Common myeloid progenitor, CD34-positive (primary cell): Measurements from ENCODE around the gene PPP1R14D.

ENCODE experiments used
- CTCF ChIA-PET: fragments of 350-600 bp; sonication (Branson Sonifier 250); formaldehyde crosslinking; loops from one replicate; lab custom pipeline; 2021; ENCODE audit warnings: antibody characterized with exemption; lab: Charles Lee
- POLR2A ChIA-PET: fragments of 350-600 bp; sonication (Branson Sonifier 250); formaldehyde crosslinking; loops from one replicate; lab custom pipeline; 2021; ENCODE audit warnings: antibody characterized with exemption; lab: Charles Lee
- DNase-seq, 3 donors: peaks; one replicate each; pipeline versions ENCODE4 v3.0.0 to v3.0.0-alpha.2; 2013
- H3K27ac ChIP-seq, 2 experiments: 1 replicate in 1 of 2; 2 replicates in 1 of 2; pipeline ENCODE4 v1.7.0; 2013; ENCODE audit warnings: inconsistent platforms in 2 of 2, low read length in 2 of 2, mild to moderate bottlenecking in 2 of 2, low read depth in 1 of 2, moderate library complexity in 1 of 2; ENCODE audit not compliant: severe bottlenecking in 2 of 2, insufficient read depth in 1 of 2, poor library complexity in 1 of 2
- H3K27me3 ChIP-seq, 5 experiments: replicated peaks in 2 of 5; 1 replicate in 3 of 5; 2 replicates in 2 of 5; pipeline versions ENCODE4 v1.6.1 to v1.7.0; 2013; ENCODE audit warnings: low read length in 4 of 5, mild to moderate bottlenecking in 2 of 5, moderate library complexity in 2 of 5, inconsistent platforms in 1 of 5; ENCODE audit not compliant: insufficient read depth in 5 of 5, control insufficient read depth in 4 of 5
- H3K36me3 ChIP-seq, 4 experiments: 1 replicate in 2 of 4; 2 replicates in 2 of 4; pipeline versions ENCODE4 v1.6.1 to v1.7.0; 2013; ENCODE audit warnings: low read length in 3 of 4, control low read depth in 1 of 4, mild to moderate bottlenecking in 1 of 4; ENCODE audit not compliant: control insufficient read depth in 4 of 4, insufficient read depth in 4 of 4
- H3K4me1 ChIP-seq, 4 experiments: 1 replicate in 3 of 4; 2 replicates in 1 of 4; pipeline versions ENCODE4 v1.6.1 to v1.7.1; 2013; ENCODE audit warnings: low read length in 3 of 4, mild to moderate bottlenecking in 3 of 4, control low read depth in 1 of 4, inconsistent platforms in 1 of 4, moderate library complexity in 1 of 4; ENCODE audit not compliant: control insufficient read depth in 4 of 4, insufficient read depth in 4 of 4; ENCODE audit errors: control extremely low read depth in 1 of 4
- H3K4me3 ChIP-seq, 7 experiments: 1 replicate in 4 of 7; 2 replicates in 3 of 7; pipeline versions ENCODE4 v1.5.1 to v1.7.0; 2013; ENCODE audit warnings: mild to moderate bottlenecking in 7 of 7, low read length in 6 of 7, moderate library complexity in 6 of 7, inconsistent platforms in 2 of 7, low read depth in 2 of 7, control low read depth in 1 of 7; ENCODE audit not compliant: insufficient read depth in 4 of 7, control insufficient read depth in 1 of 7; ENCODE audit errors: extremely low read depth in 1 of 7
- H3K9me3 ChIP-seq, 5 experiments: 1 replicate in 4 of 5; 2 replicates in 1 of 5; pipeline versions ENCODE4 v1.6.1 to v1.7.1; 2013; ENCODE audit warnings: low read length in 4 of 5, mild to moderate bottlenecking in 2 of 5, inconsistent platforms in 1 of 5, low read depth in 1 of 5, moderate library complexity in 1 of 5; ENCODE audit not compliant: control insufficient read depth in 4 of 5, insufficient read depth in 2 of 5; ENCODE audit errors: control extremely low read depth in 1 of 5
- WGBS: methylation state at CpG from one replicate; pipeline ENCODE4 v1.1.5; 2013; ENCODE audit not compliant: insufficient coverage; 5-methylcytosine and 5-hydroxymethylcytosine counted together

The PPP1R14D gene

DNA sequence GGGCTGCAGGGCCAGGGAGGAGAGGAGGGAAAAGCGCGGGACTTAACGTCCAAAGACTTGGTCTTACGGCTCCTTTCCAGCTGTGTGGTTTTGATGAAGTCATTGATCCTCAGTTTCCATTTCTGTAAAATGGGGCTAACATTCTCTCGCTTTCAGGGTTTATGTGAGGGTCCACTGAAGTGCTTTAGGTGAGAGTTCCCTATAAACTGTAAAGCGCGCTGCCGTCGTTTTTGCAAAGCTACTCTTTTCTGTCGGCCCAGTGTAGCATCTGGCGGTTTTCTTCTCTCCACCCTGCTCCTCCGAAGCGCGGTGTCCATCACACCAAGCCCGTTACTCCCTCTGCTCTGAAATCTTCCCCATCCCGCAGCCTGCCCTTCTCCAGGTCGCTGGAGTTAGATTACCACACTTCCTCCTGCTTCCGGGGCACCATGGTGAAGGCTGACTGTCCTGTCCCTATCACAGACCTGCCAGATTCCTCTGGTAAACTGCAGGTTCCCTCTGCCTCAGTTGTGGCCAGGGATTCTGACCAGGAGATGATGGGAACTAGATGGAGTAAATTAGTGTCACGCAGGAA, 20.5 kb downstream of the PPP1R14D start:
- H3K27ac ChIP-seq = peak overlapping the region in 1 of 2 experiments; percentile 55
- H3K9me3 ChIP-seq = no peaks in the 10 kb centered on the region
- peaks cover 3 to 34% (median 22%) of the 10 kb centered on the region in 4 experiments for H3K36me3 ChIP-seq
- POLR2A ChIA-PET = interaction anchor here (1.5 kb wide), 1 partner anchor 11 kb away, joined by 3 read pairs; no protein-coding TSS in a partner anchor
- H3K4me1 ChIP-seq = peaks cover 5 to 29% (median 18%) of the 10 kb centered on the region in 4 experiments
- no peaks in the 10 kb centered on the region for H3K27me3 ChIP-seq
- WGBS = 7% methylated on average over 19 of the region's 19 CpGs
- peak in 1 of 3 donors; percentile 12 for DNase-seq
- CTCF ChIA-PET = interaction anchor here (0.6 to 0.8 kb wide), 2 partner anchors 23 to 27 kb away, joined by 3 read pairs; no protein-coding TSS in a partner anchor
- H3K4me3 ChIP-seq = peak overlapping the region; percentile 89 to 99 (median 96)

DNA sequence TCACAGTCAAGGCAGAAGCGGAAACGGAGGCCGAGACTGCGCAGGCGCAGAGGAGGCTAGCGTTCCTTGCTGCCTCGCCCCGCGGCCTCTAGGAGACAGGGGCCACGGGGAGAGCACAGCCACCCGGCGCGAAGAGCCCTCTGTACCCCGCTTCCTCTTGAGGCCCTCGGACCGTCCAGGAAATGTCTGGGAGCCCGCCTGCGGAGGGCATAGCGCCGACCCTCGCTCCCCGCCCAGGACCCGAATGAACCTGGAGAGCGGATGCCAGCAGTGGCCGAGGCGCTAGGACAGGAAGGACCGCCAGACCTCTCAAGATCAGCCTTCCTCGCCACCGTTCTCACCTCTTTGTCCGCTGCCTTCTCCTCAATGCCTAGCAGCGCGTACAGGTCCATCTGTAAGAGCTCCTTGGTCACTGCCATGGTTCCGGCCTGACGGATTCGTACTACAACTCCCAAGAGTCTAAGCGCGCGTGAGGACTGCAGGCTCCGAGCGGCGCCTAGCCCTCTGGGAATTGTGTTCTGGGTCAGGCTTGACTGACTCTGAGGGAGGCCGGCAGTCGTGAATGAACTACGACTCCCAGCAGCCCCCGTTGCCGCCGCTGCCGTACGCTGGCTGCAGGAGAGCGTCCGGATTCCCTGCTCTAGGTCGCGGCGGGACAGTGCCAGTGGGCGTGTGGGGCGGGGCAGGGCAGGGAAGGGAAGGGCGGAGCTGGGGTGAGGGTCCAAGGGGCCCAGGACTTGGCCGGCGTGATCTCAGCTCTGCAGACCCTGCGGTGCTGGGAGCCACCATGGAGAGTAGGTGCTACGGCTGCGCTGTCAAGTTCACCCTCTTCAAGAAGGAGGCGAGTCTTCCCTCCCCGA, 21.2 kb downstream of the PPP1R14D start, which contains the start of the genes DNAJC17 and ZFYVE19:
Gene DNAJC17 (minus strand): TSS at position 446 of the 860 bp plus-strand sequence. CDS start 27 bp downstream, at position 419.
Gene ZFYVE19 (plus strand): TSS at position 62 of the 860 bp plus-strand sequence. CDS start 501 bp downstream, at position 563.
- Histone ChIP-seq H3K4me1 (peaks cover 5 to 29% (median 18%) of the 10 kb centered on the region in 4 experiments), H3K27ac (peak within 1 kb of the TSS; percentile 83 to 92), H3K4me3 (peak within 1 kb of the TSS; percentile 89 to 99 (median 96)), H3K27me3 (no peaks in the 10 kb centered on the region), H3K36me3 (peaks cover 3 to 28% (median 18%) of the 10 kb centered on the region in 4 experiments), H3K9me3 (no peaks in the 10 kb centered on the region)
- ChIA-PET POLR2A (interaction anchor here (0.6 to 1.5 kb wide), 2 partner anchors 10 to 283 kb away, joined by 3 to 5 read pairs; no protein-coding TSS in a partner anchor), CTCF (interaction anchor here (0.6 to 0.8 kb wide), 2 partner anchors 22 to 28 kb away, joined by 3 read pairs; no protein-coding TSS in a partner anchor)
- 0% methylated on average over 59 of the region's 64 CpGs for WGBS
- DNase-seq = peak; percentile 96 to 99 (median 98)

GRCh38 chr15:40806672-40807027, 21.9 kb downstream of the PPP1R14D start:
- WGBS = 11% methylated on average over 2 of the region's 2 CpGs
- DNase-seq = no peak
- ChIA-PET CTCF (interaction anchor here (0.7 kb wide), 1 partner anchor 35 kb away, joined by 3 read pairs; no protein-coding TSS in a partner anchor), POLR2A (interaction anchor here (0.6 to 1.5 kb wide), 2 partner anchors 10 to 284 kb away, joined by 3 to 5 read pairs; no protein-coding TSS in a partner anchor)
- Histone ChIP-seq H3K27me3 (no peaks in the 10 kb centered on the region), H3K36me3 (peaks cover 3 to 26% (median 18%) of the 10 kb centered on the region in 4 experiments), H3K9me3 (no peaks in the 10 kb centered on the region), H3K4me3 (peak overlapping the region; percentile 89 to 99 (median 96)), H3K27ac (peak overlapping the region; percentile 83 to 92), H3K4me1 (peaks cover 5 to 29% (median 18%) of the 10 kb centered on the region in 4 experiments)

DNA sequence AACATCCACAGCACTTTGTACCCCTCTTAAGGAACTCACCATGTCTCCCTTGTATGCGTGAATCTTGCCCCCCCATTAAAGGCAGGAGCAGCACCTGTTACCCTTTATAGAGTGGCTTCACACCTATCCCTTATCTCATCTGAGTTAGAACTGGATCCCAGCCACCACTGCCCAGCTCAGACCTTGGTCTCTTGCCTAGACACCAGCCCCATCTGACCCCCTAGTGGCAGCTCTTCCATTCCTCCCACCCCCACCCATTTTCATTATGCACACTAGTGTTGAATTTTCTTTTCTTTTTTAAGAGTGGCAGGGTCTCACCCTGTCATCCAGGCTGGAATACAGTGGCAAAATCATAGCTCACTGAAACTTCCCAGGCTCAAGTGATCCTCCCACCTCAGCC, 24.8 kb downstream of the PPP1R14D start:
- ChIA-PET CTCF (interaction anchor here (0.6 to 2.0 kb wide), 3 partner anchors 11 to 21 kb away, joined by 3 to 6 read pairs (median 4); no protein-coding TSS in a partner anchor), POLR2A (interaction anchor here (0.7 kb wide), 1 partner anchor 15 kb away, joined by 8 read pairs; no protein-coding TSS in a partner anchor)
- H3K4me3 ChIP-seq = no peak overlapping the region
- peaks cover 5 to 21% (median 18%) of the 10 kb centered on the region in 4 experiments for H3K4me1 ChIP-seq
- H3K27me3 ChIP-seq = no peaks in the 10 kb centered on the region
- peaks cover 0 to 3% (median 1%) of the 10 kb centered on the region in 4 experiments for H3K36me3 ChIP-seq
- H3K9me3 ChIP-seq = no peaks in the 10 kb centered on the region
- no peak for DNase-seq
- no peak overlapping the region for H3K27ac ChIP-seq
- WGBS = 100% methylated on average over 1 of the region's 1 CpG

- H3K4me3 ChIP-seq = no peak overlapping the region
- H3K27ac ChIP-seq = no peak overlapping the region
- DNase-seq = no peak
- peaks cover 0 to 3% (median 1%) of the 10 kb centered on the region in 4 experiments for H3K36me3 ChIP-seq
- H3K9me3 ChIP-seq = no peaks in the 10 kb centered on the region
- WGBS = 100% methylated on average over 1 of the region's 2 CpGs
- ChIA-PET CTCF (interaction anchor here (1.3 to 2.0 kb wide), 2 partner anchors 14 to 21 kb away, joined by 4 to 6 read pairs; no protein-coding TSS in a partner anchor), POLR2A (no interaction called here)
- H3K4me1 ChIP-seq = peaks cover 5 to 15% (median 11%) of the 10 kb centered on the region in 4 experiments
- H3K27me3 ChIP-seq = no peaks in the 10 kb centered on the region
Measured at GRCh38 chr15:40803076-40803475, 25.4 kb downstream of the PPP1R14D start.

DNA sequence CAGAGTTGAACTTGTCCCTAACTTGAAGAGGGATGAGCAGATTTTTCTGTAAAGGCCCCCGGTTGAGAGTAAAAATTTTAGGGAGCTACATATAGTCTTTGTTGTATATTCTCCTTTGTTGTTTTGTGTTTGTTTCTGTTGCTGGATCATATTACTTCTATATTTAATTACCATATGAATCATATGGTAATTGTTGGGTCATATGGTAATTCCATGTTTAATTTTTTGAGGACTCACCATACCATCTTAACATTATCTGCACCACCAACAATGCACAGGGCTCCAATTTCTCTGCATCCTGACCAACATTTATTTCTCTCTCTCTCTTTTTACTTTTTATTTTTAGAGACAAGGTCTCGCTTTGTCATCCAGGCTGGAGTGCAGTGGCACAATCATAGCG, 29.0 kb downstream of the PPP1R14D start:
- ChIA-PET CTCF (interaction anchor here (3.1 kb wide), 1 partner anchor 14 kb away, joined by 8 read pairs; no protein-coding TSS in a partner anchor), POLR2A (no interaction called here)
- Histone ChIP-seq H3K4me1 (peaks cover 8 to 21% (median 20%) of the 10 kb centered on the region in 4 experiments), H3K27me3 (no peaks in the 10 kb centered on the region), H3K9me3 (no peaks in the 10 kb centered on the region), H3K4me3 (no peak overlapping the region), H3K27ac (no peak overlapping the region), H3K36me3 (peaks cover 0 to 3% (median 1%) of the 10 kb centered on the region in 4 experiments)
- no peak for DNase-seq
- 100% methylated on average over 1 of the region's 3 CpGs for WGBS
